BJ (cell line): ENCODE measurements around the gene DNASE2. TPM values are rescaled to one million over a fixed set of nuclear protein-coding genes. Genes with fewer than 3 reads are reported as not detected.

Experiments
- CTCF ChIA-PET: fragments of 350-600 bp; formaldehyde crosslinking; extraction: SDS; loops from one replicate; lab custom pipeline; 2021; ENCODE audit warnings: antibody characterized with exemption, inconsistent platforms; lab: Yijun Ruan, JAX
- POLR2A ChIA-PET: fragments of 300-600 bp; sonication (Branson Sonifier 250); formaldehyde crosslinking; extraction: SDS; loops from one replicate; lab custom pipeline; 2021; ENCODE audit warnings: antibody characterized with exemption; lab: Charles Lee
- DNase-seq: peaks from one replicate; pipeline ENCODE4 v3.0.0-alpha.2; 2011; ENCODE audit warnings: low read depth
- H3K27me3 ChIP-seq: 2 replicates; pipeline ENCODE4 v1.6.0; 2011; ENCODE audit warnings: low read length; ENCODE audit not compliant: control insufficient read depth, insufficient read depth
- H3K36me3 ChIP-seq: 2 replicates; pipeline ENCODE4 v1.5.1; 2011; ENCODE audit warnings: low read length; ENCODE audit not compliant: control insufficient read depth, insufficient read depth
- H3K4me3 ChIP-seq: 2 replicates; pipeline ENCODE4 v1.5.1; 2011; ENCODE audit warnings: low read depth, mild to moderate bottlenecking, control low read depth, low read length
- CTCF ChIP-seq: IDR thresholded peaks from 2 replicates; pipeline ENCODE4 v1.5.1; 2011; ENCODE audit warnings: low read depth, mild to moderate bottlenecking, control low read depth, inconsistent platforms, low read length, moderate library complexity; ENCODE audit not compliant: insufficient read depth
- polyA plus RNA-seq: library from polyadenylated mRNA; depleted of rRNA; stranded (reverse); fragments of >200 nt; gene quantifications from 2 replicates; pipeline ENCODE4 v1.2.3, GENCODE V29; 2011

Gene DNASE2
- polyA plus RNA-seq, 1 experiment = 68.8 TPM

GRCh38 chr19:12864143-12864542 lies 17.1 kb downstream of the DNASE2 start:
- H3K27me3 ChIP-seq = 0 out of 2 replicates have a peak, but pooled peaks cover 1% of the 10 kb centered on the region
- H3K36me3 ChIP-seq = no peaks in the 10 kb centered on the region
- H3K4me3 ChIP-seq = no peak overlapping the region
- ChIA-PET POLR2A (no interaction called here), CTCF (interaction anchor here (0.8 to 1.7 kb wide), 3 partner anchors 16 to 71 kb away, joined by 3 to 12 read pairs (median 5); no protein-coding TSS in a partner anchor)
- DNase-seq = no peak
- no peak for TF ChIP-seq CTCF

GRCh38 chr19:12859546-12859945 lies 21.7 kb downstream of the DNASE2 start:
- ChIA-PET CTCF (interaction anchor here (0.8 to 4.0 kb wide), 3 partner anchors 12 to 1697 kb away, joined by 3 to 21 read pairs (median 4); no protein-coding TSS in a partner anchor), POLR2A (no interaction called here)
- H3K4me3 ChIP-seq = no peak overlapping the region
- H3K36me3 ChIP-seq = no peaks in the 10 kb centered on the region
- no peak for TF ChIP-seq CTCF
- H3K27me3 ChIP-seq = 0 out of 2 replicates have a peak, but pooled peaks cover 1% of the 10 kb centered on the region
- DNase-seq = no peak

GRCh38 chr19:12858041-12858928 lies 23.0 kb downstream of the DNASE2 start:
- no peak for DNase-seq
- H3K4me3 ChIP-seq = no peak overlapping the region
- no peak for TF ChIP-seq CTCF
- H3K36me3 ChIP-seq = no peaks in the 10 kb centered on the region
- ChIA-PET CTCF (interaction anchor here (1.0 to 4.0 kb wide), 3 partner anchors 10 to 101 kb away, joined by 3 to 21 read pairs (median 4); no protein-coding TSS in a partner anchor), POLR2A (no interaction called here)
- 0 out of 2 replicates have a peak, but pooled peaks cover under 1% of the 10 kb centered on the region for H3K27me3 ChIP-seq

- Histone ChIP-seq H3K4me3 (no peak overlapping the region), H3K36me3 (no peaks in the 10 kb centered on the region), H3K27me3 (no peaks in the 10 kb centered on the region)
- TF ChIP-seq CTCF = no peak
- DNase-seq = no peak
- POLR2A ChIA-PET = no interaction called here
- CTCF ChIA-PET = interaction anchor here (4.0 kb wide), 1 partner anchor 9 kb away, joined by 21 read pairs; no protein-coding TSS in a partner anchor
Observed at GRCh38 chr19:12856653-12857052, 24.6 kb downstream of the DNASE2 start.
